HG02973 (cell line): ENCODE results near the gene TMEM156.
"Not testable (repeated sequence)": the region's sequence is repeated elsewhere in the genome, so short reads cannot be mapped to it uniquely, and the experiment has no call there.

Source experiments
- ATAC-seq: cut with Tn5 transposase; IDR thresholded peaks from one replicate; pipeline ENCODE4 v1.9.1; 2021; ENCODE audit warnings: moderate library complexity; ENCODE audit not compliant: unreplicated experiment

TMEM156 gene

DNA sequence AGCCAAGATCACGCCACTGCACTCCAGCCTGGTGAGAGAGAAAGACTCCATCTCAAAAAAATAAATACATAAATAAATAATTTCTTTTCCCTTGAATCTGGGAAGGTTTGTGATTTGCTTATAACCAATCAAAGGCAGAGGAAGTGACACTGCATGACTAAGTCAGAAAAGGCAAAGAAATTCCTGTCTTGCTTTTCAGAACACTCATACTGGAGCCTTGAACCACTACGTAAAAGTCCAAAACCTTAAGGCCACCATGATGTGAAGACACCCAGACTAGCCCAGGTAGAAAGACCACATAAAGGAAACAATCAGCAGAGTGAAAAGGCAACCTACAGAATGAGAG lies 36.6 kb downstream of the TMEM156 start:
- ATAC-seq: no peak

- ATAC-seq: no peak
Measured at GRCh38 chr4:38994135-38994534, 38.1 kb downstream of the TMEM156 start.

GRCh38 chr4:38993683-38994082 lies 38.5 kb downstream of the TMEM156 start:
- ATAC-seq: no peak

- no peak for ATAC-seq
Measured at GRCh38 chr4:38990241-38990640, 42.0 kb downstream of the TMEM156 start.

DNA sequence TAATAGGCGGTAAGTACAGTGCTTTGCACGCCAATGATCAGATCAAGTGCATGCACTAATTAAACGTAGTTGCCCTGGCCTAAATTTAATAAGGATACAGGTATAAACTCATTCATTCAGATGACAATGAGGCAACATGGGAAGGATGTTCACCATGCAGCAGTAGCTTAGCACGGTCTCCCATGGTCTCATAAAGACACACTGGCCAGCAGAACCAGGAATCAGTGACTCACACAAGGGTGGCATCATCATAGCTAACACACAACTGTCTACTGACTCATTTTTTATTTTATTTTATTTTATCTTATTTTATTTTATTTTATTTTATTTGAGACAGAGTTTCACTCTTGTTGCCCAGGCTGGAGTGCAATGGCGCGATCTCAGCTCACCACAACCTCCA lies 42.7 kb downstream of the TMEM156 start:
- no peak for ATAC-seq

DNA sequence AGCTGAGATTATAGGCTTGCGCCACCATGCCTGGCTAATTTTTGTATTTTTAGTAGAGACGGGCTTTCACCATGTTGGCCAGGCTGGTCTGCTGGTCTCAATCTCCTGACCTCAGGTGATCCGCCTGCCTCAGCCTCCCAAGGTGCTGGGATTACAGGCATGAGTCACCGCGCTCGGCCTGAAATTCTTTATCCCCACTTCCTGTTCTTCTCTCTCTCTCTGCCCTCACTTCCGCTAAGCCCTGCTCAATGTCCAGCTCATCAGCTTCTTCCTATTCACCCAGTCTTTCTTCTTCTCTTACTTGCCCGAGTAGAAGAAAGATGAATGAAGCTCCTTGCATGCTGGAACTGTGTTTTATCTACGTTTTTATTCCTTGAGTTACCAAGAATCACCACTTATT lies 43.9 kb downstream of the TMEM156 start:
- ATAC-seq: not testable (repeated sequence)

DNA sequence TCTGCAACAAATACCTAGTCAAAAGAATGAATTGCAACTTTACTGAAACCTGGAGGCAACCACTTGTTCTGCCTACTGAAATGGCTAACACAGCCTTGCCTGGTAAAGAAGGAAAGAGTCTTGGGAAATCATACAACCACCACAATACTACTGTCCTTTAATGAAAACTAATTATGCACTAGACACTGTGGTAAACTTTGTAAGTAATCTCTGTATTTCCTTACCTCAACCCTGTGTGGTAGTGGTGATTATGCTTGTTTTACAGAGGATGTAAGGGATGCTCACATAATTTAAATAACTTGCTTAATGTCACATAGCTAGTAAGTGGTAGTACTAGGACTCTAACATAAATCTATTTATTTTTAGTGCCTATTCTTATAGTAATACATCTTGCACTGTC lies 44.7 kb downstream of the TMEM156 start:
- no peak for ATAC-seq

- ATAC-seq: no peak
Measured at GRCh38 chr4:38985410-38986100, 46.7 kb downstream of the TMEM156 start.

DNA sequence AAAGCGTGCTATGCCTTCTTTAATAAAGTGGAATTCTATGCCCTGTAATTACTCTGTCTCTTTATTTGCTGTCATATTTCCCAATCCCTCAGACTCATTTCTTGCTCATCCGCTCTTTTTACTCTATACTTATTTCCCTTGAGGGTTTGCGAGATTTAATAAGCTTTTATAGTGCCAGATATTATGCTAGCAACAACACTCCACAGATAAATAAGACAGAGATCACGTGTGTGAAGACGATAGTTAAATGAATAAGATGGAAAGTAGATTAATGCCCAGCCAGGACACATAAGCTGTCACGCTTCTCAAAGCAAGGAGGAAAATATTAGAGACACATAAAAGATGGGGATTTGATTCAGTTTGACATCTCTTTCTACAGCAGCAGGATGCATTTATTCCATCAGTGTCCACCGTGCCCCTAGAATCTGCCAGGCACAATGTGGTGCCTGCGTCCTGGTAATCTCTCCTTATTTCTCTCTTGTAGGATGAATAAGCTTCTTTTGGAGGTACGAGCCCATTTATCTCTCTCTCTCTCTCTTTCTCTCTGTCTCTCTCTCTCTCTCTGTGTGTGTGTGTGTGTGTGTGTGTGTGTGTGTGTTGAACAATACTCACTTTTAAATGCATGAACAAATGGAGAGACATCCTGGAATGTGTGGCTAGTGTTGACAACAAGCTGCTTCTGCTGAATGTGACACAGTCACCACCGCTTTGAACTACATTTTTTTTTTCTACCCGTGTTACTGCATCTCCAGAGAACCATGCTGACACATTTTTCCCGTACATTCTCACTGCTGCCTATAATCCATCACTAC lies 48.2 kb downstream of the TMEM156 start:
- no peak for ATAC-seq

DNA sequence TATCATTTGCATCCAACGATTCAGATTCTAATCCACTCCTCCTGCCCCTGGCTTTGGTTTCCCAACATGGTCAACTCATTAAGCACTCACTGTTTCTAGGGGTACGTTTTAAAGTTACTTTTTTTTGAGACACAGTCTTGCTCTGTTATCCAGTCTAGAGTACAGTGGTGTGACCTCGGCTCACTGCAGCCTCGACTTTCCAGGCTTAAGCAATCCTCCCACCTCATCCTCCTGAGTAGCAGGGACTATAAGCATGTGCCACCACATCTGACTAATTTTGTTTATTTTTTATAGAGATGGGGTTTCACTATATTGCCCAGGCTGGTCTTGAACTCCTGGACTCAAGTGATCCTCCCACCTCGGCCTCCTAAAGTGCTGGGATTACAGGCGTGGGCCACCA lies 48.9 kb downstream of the TMEM156 start:
- no peak for ATAC-seq

DNA sequence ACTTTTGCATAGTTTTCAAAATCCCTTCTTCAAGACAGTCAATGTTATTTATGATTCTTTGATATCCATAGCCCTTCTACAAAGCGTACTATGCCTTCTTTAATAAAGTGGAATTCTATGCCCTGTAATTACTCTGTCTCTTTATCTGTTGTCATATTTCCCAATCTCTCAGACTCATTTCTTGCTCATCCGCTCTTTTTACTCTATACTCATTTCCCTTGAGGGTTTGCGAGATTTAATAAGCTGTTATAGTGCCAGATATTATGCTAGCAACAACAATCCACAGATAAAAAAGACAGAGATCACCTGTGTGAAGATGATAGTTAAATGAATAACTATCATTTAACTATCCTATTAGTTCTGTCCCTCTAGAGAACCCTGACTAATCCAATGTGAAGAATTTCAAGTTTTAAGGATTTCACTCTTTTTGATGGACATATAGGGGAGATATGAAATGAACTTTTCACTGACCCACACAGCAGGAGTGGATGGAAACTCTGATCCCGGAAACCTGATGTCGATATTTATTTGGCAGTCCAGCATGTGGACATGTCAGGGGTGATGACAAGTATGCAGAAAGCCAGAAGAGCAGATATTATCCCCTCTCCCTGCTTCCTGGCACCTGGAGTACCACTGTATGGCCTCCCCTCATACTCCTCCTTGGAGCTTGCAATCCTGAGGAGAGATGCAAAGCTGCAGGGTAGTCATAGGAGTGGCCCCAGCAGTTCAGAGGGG lies 49.7 kb downstream of the TMEM156 start:
- ATAC-seq: no peak

DNA sequence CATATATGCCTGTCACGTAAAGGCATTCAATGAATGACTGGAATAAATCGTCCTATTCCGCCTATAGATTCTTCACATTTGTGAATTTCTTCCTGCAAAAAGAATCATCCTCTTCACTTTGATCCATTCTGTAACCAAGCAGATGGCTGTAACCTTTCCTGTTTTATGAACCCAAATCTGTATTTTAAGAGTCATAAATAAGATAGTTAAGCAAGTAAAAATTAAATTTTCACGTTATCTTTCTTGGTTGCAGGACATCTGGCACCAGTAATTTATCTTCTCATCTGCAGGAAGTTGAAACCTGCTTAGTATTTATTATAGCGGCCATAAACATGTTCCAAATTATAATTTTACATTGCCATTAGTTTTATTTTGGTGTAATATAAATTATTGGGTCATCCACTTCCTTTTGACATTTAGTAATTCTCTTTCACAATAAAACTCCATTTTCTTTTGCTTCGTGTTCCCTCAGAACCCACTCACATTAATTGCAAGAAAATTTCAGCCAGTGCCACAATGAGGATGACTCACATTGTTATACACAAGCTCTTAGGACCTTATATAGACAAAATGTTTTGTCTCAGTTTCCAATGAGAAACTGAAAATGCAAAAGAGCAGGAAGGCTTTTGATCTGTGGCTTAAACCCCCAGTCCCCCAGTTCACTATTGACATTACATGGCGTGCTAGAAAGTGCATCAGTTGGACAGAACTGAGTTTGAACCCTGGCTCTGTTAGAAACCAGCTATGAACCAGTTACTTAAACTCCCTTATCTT lies 51.1 kb downstream of the TMEM156 start:
- no peak for ATAC-seq

DNA sequence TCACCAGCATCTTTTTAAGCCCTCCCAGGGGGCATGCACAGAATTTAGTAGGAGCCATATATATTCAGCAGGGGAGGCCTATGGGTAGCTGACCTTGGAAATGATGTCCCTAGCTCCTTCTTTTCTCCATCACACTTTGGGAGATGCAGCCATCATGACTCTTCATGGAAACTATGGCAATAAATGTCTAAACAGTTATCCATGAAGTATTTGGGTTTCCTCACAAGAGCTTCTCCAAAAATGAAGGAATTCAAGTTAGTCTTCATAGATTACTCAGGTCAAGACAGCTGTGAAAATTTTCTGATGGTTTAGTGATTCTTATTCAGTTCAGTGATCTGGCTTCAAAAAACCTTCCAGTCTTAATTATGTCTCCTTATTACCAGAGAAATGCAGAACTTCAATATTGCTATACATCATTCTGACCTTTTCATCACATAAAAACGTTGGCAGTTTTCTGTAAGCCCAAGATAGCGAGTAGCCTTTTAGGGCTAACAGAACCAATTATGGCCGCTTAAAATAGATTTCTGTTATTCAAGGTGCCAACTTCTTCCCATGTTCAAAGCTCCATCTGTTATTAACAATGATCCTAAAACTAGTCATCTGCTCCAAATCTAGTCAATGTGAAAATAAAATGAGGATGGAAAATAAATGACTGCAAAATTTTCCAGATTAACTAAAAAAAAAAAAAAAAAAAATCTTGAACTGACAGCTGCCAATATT lies 52.5 kb downstream of the TMEM156 start:
- no peak for ATAC-seq

DNA sequence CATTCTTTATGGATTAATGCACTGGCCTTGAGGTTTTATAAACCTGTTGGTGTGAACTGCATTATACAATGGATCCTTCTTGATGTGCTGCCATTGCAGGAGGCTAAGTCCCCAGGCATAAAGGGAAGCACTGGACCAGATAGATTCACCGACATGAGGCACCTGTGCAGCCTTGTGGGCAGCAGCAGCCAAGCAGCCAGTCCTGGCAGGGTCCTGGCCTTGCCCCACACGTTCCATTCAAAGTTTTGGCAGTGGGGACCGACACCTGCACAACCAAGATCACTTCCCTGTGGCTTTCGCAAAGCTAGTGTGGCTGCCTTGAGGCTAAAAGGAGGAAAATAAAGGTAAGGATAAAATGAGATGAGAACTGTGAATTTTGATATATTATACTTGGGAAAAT lies 53.1 kb downstream of the TMEM156 start:
- ATAC-seq: no peak

DNA sequence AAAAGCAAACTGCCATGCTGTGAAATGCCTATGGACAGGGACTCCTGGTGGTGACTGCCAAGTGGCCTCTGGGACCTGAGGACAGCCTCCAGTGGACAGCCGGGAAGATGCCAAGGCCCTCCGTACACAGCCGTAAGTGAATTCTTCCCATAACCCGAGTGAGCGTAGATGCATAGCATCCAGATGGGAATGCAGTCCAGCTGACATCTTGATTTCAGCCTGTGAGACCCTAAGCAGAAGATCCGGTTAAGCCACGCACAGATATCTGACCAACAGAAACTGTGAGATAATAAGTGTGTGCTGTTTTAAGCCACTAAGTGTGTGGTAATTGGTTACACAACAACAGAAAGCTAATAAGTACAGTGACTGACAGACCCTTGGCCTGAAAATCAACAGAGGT lies 55.9 kb downstream of the TMEM156 start:
- ATAC-seq: no peak

DNA sequence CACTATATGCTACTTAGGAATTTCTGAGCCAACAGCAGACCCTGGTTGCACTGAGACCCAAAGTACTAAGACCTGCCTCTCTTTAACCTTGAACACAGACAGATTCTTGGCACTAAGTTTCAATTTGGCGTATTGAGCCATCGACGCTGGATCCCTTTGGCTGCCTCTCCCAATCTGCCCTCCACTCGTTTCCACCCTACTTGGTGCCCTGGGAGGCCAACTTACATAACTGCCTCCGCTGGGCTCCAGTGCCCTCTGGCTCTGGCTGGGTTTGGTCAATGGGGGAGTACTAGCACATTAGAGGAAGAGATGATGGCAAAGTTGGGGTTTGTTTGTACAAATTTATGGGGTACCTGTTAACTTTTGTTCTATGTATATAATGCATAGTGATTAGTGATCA lies 63.5 kb downstream of the TMEM156 start:
- ATAC-seq: no peak

DNA sequence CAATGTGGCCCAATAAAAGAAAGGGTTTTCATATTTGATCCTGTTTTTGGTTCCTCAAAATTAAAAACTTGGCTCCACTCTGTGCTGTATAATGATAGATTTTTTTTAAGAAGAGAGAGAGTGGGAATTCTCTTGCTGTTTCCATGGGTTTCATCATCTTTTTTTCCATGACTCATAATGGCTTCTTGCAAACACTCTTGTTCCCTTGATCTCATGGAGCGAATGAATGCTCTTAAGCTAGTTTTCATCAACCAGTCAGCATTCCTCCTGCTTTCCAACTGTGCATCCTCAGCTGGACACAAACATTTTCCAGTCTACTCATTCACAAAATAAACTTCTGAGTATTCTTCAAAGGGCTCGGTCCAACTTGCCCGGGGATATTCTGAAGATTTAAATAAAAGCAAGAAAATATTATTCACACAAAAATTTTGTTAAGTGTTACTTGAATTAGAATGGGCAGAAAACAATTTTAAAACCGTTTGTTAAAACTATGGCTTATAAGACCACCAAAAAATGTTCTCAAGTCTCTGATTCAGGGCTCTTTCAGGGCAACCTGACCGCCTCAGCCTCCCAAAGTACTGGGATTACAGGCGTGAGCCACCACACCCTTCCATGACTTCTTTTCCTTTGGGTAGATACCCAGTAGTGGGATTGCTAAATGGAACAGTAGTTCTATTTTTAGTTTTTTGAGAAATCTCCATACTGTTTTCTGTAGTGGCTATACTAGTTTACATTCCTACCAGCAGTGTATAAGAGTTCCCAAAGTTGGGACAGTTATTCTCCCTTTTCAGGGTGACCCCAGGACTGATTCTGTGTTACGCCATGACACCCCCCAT lies 64.7 kb downstream of the TMEM156 start:
- no peak for ATAC-seq

GRCh38 chr4:38965866-38966265 lies 66.3 kb downstream of the TMEM156 start:
- ATAC-seq: no peak

- ATAC-seq: no peak
Measured at GRCh38 chr4:38964942-38965775, 67.0 kb downstream of the TMEM156 start.
